Measurements from ENCODE around the gene ITPR1.

ITPR1 gene

DNA sequence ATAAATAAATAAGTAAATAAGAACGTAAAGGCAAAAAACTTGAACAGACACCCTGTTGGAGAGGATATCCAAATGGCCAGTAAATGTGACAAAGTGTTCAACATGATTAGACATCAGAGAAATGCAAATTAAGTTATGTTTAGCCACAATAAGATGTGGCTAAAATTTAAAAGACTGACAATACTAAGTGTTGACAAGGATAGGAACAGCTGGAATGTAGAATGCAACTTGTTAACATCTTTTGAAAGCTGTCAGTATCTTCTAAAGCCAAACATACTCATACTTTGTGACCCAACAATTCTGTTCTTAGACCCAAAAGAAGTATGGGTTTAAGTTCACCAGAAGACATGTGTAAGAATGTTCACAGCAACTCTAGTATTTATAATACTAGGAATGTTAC lies 197.1 kb downstream of the ITPR1 start:
- no peak for DNase-seq

DNA sequence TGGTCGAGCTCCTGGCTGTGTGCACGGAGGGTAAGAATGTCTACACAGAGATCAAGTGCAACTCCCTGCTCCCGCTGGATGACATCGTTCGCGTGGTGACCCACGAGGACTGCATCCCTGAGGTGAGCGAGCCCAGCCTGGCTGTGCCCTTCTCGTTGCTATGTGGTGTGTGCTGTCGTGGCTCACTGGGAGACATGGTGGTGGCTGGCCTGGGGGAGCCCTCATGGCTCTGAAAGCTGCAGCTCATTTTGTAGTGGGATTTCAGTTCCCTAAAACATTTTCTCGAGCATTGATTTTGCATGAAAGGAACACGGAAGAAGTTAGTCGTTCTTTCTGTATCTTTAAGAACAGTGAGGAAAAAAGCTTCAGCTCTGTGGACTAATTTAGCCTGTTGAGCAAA lies 200.5 kb downstream of the ITPR1 start:
- no peak for DNase-seq

DNA sequence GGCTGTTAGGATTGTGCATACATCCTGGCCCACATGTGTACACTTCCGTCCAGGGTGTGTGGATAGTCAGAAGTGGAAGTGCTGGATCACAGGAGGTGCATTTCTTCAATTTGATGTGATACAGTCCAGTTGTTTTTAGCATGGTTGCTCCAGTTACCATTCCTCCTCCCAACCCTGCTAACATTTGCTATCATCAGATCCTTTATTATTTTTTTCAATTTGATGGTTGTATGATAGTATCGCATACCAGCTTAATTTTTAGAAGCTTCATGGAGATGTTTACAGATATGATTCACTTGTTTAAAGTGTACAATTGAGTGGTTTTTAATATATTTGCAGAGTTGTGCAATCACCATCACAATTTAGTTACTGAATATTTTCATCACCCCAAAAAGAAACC lies 202.7 kb downstream of the ITPR1 start:
- no peak for DNase-seq

DNA sequence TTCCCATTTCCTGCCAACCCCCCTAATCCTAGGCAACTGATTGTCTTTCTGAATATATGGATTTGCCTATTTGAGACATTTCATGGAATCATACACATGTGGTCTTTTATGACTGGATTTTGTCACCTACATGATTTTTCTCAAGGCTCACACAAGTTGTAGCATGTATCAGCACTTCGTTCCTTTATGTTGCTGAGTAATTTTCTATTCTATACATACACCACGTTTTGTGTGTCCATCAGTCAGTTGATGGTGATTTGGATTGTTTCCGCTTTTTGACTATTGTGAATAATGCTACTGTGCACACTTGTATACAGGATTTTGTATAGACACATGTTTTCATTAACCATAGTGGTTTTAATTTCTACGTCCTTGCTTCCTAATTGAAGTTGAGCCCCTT lies 203.1 kb downstream of the ITPR1 start:
- DNase-seq: no peak

DNA sequence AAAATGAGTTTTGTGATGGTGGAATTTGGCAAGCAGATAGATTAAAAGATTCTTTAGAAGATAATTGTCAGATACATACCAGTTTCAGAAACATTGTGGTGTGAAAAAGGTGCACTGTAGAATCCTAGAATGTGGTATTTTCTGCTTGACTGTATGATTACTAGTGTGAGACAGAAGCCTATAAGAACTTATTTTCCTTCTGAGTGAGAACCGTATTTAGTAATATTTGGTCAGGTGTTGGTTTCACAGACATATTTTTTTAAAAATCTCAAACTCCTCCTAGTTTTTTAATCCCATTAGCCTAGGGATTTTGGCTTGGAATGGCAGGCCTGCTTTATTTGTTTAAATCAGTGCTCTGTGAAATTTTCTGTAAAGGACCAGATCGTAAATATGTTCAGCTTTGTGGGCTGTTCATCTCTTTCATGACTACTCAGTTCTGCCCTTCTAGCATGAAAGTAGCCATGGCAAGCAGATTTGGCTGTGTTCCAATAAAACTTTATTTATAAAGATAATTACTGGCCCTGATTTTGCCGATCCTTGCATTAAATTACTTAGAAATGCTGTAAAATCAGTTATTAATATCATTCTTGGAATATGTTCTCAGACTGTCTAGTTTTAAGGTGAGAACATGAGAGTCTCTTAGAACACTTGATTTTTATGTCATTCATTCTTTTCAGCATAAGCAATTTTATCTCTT lies 205.1 kb downstream of the ITPR1 start:
- no peak for DNase-seq

DNA sequence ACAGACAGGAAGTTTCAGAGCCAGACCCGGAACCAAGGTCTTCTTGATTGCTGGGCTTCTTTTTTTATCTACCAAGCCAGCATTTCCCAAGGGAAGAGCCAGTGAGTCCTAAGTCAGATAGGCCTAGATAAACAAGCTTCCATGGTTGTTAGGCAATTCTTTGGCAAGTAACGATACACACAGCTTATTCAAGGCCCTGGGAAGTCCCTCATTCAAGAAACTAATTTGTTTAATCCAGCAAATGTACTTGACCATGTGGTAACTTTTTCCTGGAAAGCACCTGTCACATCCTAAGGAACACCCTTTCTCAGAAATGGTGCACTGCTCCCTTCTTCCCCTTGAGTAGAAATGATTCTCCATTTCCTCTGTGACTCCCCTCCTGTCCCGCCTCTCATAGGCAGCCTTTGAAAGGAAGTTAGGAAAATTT lies 209.9 kb downstream of the ITPR1 start:
- DNase-seq: no peak

DNA sequence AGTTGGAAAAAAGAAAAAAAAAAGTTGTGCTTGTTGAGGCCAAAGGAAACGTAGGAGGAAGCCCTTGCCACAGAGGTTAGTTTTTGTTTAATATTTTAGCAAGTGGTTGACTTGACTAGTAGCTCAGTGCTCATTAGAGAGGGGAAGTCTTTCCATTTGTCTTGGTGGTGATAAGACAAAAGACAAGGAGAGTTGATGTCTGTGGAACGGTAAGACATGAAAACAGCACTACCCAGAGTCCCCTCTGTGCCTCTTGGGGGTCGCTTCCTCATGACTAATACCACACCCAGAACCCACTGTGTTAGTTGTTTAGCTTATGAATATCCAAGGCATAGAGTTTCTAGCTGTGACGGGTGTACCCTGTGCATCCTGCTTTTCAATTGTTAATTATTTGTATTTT lies 211.4 kb downstream of the ITPR1 start:
- no peak for DNase-seq

DNA sequence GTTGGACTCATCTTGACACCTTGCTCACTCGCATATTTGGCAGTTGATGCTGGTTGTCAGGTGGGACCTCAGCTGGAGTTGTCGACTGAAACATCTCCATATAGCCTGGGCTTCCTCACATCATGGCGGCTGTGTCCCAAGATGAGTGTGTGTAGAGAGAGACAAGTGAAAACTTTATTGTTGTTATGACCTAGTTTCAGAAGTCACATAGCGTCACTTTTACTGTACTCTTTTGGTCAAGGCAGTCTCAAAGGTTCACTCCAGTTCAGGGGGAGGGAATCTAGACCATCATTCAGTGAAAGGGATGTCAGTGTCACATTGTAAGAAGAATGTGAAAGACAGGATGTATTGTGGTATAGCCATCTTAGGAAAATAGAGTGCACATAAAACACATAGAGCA lies 214.2 kb downstream of the ITPR1 start:
- DNase-seq: no peak

DNA sequence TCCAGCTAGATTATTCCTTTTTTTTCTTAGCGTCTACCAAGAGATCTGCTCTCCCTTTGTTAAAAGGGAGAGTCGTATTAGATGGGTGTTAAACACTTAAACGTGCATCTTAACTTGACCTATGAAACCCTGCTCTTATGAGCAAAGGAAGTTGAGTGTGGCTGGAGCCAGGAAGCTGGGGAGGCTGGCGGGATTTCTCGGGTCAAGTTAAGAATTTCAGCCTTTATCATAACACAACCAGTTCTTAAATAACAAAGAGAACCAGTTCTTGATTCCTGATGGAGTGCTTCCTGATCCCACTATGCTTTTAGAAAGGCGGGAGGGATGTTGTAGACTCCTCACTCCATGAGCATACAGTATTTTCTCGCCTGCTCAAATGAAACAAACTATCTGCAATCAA lies 215.1 kb downstream of the ITPR1 start:
- DNase-seq: no peak

DNA sequence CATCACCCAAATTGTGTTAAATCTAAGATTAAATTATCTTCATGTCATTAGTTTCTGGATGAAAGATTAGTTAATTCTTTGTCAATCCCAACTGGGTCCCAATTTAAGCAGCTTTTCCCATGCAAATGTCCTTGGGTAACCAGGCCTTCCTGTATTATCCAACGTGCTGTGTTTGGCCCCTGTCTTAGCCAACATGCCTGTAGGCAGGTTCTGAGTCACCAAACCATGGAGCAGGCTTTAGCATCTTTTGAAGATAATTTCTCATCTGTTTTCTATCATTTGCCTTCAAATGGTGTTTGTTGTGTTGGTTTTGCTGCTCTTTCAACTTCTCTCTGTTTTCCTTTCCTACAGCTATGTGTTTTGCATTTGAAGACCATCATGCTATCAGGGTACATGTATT lies 216.2 kb downstream of the ITPR1 start:
- DNase-seq: no peak

DNA sequence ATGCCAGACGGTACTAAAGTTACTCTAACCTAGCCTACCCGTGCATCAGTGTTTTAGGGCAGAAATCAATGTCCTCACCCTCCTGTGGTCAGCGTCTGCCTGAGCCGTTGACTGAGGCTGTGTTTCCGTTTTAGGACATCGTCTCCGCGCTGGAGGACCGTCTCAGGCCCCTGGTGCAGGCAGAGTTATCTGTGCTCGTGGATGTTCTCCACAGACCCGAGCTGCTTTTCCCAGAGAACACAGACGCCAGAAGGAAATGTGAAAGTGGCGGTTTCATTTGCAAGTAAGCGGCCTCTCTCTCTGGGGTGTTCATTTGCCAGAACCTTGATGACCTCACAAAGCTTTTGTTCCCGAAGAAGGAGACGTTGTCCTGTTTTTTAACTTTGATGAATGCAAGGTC lies 217.0 kb downstream of the ITPR1 start:
- DNase-seq: no peak

DNA sequence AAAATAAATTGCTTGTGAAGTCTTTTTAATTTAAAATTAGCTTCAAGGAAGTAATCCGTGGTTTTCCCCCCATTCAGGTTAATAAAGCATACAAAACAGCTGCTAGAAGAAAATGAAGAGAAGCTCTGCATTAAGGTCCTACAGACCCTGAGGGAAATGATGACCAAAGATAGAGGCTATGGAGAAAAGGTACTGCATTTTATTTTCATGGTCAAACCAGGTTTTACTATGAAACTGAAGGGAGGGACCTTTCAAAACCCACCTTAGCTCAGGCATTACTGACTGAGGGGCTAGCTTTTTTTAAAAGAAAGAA lies 218.5 kb downstream of the ITPR1 start:
- DNase-seq: no peak

DNA sequence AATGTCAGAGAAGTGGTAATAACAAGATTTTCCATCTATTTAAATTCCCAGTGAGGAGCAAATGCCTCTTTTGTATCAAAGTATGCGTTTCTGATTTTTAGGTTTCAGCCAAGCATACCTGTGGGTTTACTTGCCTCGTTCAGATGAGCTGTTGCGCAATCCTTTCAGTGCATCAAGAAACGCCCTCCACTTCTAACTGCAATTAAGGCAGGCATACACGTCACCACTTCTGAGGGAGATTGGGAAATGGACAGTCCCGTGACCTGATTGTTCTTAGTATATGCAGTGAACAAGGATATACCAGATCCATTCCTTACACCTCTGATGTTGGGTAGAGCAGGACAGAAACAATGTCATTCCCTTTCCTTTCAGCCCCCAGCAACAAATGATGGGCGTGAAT lies 219.0 kb downstream of the ITPR1 start:
- DNase-seq: no peak

DNA sequence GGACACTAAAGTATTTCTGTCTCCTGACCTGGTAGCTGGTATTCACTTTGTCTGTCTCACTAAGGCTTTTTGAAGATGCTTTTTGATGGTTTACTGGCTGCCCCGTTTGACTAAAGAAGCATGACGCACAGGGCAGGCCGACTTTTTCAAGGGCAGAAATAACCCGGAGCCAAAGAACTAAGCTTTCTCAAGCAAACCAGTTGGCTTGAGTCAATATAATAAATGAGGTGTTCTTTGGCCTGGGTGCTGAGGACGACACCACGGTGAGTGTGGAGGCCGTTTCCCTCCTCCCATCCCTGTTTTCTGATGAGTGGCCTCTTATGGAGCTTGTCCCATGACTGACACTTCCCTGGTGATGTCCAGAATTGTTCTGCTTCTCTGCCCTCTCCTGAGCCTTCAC lies 220.9 kb downstream of the ITPR1 start:
- DNase-seq: no peak

DNA sequence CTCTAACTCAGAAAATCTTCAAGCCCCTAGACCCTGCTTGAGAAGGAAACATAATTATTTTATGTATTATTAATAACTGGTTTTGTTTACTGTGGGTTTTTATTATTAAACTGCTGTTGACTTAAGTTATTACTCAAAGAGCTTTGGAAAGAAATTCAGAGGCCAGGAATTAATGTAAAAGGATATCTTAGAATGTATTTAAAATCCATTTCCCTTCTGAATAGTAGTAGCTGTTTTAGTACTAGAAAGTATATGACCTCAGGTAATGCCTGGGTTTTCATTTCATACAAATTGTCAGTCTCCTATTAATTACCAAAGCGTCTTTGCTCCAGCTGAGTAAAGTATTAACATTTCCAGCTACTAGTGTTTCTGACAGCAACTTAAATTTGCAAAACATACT lies 223.1 kb downstream of the ITPR1 start:
- DNase-seq: no peak

DNA sequence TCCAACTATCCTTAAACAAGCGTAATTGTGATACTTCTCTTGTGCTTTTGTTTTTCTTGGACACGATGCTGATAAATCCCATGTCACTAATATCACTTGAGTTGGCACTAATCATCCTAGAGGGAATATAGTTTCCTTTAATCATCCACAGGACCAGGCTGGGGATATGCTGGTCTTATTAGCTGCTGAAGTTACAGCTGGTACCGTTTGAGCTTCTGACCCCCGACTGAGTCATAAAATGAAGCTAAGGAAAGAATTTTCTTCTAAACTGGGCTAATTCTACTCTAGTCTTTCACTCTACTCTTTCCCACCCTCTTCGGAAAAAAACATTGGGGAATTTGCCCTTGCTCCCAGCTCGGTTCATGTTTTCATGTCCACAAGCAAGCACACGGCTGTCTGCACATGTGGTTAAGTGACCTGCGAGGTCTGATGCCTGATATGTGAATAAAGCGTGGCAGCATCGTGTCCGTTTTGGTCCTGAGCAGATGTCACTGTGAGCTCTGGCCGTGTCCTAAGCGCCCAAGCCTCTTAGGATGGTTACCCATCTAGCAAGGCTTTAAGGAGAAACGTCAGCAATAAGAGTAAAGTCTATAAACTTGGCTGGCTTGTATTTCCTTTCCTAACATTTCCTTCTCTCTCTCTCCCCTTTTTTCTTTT lies 223.7 kb downstream of the ITPR1 start:
- no peak for DNase-seq

DNA sequence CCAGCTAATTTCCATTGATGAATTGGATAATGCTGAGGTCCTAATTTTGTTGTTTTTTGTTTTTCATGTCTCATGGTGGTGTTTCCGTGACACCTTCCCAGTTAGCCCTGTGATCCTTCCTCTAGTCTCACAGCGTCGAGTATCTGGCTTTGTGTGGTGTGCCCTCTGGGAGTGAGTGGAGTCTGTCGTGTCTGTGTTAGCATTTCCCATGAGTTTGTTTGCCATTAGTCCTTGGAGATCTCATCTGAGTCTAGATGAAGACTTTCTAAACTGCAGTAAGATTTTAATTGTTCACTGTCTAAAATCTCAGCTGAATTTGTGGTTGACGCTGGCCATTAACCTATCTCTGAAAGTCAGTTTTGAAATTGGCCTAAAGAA lies 224.2 kb downstream of the ITPR1 start:
- DNase-seq: no peak

DNA sequence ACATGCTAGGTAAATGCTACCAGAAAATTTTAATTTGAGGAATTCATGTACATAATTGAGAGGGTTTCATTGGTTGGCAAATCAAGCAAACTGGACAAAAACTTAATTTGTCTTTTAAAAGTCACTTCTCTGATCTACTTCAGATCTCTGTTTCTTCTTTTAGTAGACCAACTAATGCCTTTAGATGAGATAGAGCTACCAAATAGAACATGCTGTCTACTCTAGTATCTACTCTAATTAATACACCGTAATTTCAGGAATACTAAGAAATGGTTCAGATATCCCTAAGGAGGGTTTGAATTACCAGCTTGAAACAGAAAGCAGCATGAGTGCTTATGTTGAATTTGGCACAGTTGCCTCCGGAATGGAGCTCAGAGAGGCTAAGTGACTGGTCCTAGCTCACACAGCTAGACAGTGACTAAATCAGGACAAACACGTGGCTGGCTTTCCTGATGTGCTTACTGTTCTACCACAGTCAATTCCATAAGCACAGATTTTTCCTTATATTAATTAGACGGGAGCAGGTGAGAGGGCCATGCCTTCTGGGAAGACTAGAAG lies 225.1 kb downstream of the ITPR1 start:
- DNase-seq: no peak

DNA sequence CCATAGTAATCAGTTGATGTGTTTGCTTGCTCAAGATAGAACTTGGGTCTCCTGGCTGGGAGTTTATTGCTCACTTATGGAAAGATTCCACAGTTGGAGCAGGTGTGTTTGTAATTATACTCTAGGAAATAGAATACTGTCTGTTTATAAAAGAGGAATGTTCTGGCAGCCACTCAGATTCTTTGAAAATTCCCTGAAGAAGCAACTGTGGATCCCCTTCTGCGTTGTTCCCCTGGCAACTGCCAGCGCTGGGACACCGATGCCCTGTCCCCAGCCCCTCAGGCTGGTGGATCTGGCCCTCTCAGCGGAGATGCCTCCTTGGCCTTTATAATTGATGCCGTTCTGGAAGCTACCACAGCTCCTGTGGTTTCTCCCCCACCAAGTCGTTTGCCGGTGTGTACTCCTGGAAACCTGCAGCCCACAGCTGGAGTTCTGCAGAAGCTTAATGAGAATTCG lies 225.9 kb downstream of the ITPR1 start:
- DNase-seq: no peak

DNA sequence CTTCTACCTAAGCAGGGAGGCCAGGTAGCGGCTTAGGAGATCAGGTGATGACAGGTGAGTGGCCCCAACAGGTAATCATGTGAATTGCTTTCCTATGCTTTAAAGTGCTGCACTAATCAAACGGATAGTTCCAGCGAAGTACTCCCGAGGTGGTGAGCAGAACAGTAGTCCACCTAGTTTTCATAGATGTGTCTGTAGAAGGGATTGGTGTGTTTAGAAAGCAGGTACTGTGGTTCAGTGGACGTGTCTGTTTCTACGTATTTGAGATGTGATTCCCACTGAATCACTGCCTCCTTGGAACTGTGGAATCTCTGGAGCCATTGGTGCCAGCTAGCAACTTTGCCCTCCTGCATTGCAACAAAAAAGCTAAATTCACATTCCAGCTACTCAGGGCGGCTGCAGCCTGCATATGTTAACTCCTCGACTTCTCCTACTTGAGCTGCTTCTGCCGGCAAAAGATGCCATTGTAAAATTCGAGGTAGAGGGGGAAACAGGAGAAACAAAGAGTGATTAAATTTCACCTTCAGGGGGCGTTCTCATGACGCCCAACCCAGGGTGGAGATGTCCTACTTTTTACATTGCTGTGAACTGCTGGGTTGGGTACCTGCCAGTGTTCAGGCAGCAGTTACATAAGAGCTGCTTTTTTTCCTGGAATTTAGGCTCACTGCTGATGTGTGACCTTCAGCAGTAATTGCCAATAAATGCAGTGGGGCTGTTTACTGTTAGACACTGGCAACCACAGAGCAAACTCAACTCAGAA lies 227.3 kb downstream of the ITPR1 start:
- peak; percentile 18 for DNase-seq

DNA sequence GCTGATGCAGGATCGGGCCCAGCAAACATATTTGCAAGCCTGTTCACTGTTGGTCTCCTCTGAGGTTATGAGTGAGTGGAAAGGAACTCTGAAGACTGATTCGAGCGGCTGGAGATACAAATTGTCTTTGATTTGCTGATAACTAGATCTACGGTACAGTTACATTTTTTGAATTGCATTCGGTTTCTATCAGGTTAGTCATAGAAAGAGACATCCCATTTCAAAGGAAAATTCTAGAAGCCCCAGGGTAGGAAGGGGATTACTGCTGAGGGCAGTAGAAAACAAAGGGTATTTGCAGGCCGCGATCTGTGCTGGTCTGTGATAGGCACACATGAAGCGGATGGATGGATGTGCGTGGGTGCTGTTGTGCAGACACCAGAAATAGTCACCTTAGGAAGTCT lies 228.4 kb downstream of the ITPR1 start:
- DNase-seq: no peak

DNA sequence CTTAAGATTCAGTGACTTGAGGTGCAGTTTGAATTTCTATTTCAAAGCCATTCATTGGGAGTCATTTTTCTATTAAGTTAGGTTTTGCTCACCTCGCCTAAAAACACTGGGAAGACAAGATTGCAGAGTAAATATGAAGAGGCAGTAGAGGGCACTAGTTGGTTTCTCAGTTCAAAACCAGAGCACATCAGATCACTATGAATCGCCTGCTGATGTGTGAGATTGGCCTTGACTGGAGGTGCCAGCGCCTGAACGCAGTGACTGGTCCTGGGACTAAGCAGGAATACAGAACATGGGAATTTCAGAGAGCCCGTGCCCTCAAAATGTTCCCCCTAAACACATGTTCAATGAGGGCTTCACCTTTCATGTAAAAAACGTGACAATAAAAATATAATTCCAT lies 229.0 kb downstream of the ITPR1 start:
- DNase-seq: peak; percentile 37

DNA sequence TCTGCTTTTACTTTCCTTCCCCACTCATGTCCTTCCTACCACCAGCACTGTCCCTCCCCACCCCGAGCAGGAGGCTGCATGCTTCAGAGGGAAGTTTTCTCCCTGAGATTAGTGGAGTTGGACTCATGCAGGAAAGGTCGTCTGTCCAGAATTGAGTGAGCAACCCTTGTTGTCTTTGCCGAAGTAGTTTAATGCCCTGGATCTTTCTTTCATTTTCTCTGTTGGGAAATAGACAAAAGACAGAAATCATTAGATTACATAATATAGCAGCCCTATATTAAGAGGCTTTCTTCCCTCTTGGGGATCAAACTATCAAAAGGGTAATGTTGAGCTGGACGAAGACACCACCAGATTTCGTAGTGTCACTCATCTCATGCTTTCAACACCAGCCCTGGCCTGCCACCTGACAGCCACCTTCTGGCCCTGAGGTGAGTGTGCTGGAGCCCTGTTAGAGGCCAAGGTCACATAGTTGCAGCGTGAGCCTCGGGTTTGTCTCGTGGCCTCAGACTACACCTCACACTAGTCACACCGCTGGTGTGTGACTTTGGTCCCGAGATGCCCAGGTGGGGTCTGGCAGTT lies 231.0 kb downstream of the ITPR1 start:
- no peak for DNase-seq

DNA sequence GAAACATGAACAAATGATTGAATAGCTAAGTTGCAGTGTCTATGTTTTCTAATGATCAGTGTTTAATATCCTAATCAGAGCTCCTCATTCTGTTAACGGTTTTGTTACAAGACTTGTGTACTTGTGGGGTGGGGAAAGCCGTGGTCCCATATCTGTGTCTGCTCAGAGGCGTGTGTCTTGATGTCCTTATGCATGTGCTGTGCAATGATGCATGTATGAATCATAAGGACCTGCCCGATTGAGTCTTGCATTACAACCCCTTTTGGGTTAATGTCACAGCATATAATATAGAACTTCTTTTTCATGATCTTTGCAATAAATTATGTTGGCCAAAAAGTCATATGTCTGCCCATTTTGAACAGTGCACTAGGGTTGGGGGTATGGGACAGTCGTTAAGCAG lies 233.4 kb downstream of the ITPR1 start:
- no peak for DNase-seq
